Pancreas (tissue), 10 donors: ENCODE data around the gene CCP110. TPM values are rescaled to one million over a fixed set of nuclear protein-coding genes. Genes with fewer than 3 reads are reported as not detected.

Source experiments
- ATAC-seq, 4 donors: fragments of 200-7000 bp; cut with Tn5 transposase; one replicate each; pipeline versions ENCODE4 v1.8.0 to v1.9.1; 2020; ENCODE audit warnings: mild to moderate bottlenecking in 4 of 4, moderate library complexity in 4 of 4
- DNase-seq, 6 donors: peaks; one replicate each; pipeline ENCODE4 v3.0.0-alpha.2; 2020
- FAIRE-seq: peaks from 2 replicates; lab custom pipeline; 2012; peaks lifted over from hg19 to GRCh38; lab: Jason Lieb, UNC
- H3K27ac ChIP-seq, 4 donors: fragments of 200-600 bp; sonication (generic); 1 replicate in 3 of 4; 2 replicates in 1 of 4; pipeline versions ENCODE4 v1.5.0 to v1.8.0; 2020
- H3K27me3 ChIP-seq, 4 donors: fragments of 200-600 bp; one replicate each; pipeline ENCODE4 v1.8.0; 2021
- H3K36me3 ChIP-seq, 3 donors: fragments of 200-600 bp; sonication (generic) in 1 of 3; one replicate each; pipeline versions ENCODE4 v1.5.0 to v1.8.0; 2020 to 2021
- H3K4me1 ChIP-seq, 3 donors: fragments of 200-600 bp; one replicate each; pipeline ENCODE4 v1.8.0; 2021
- H3K4me3 ChIP-seq, 4 donors: fragments of 200-600 bp; sonication (generic) in 2 of 4; one replicate each; pipeline versions ENCODE4 v1.5.0 to v1.8.0; 2020 to 2021
- H3K9me3 ChIP-seq, 4 donors: fragments of 200-600 bp; one replicate each; pipeline ENCODE4 v1.8.0; 2021
- CTCF ChIP-seq, 4 donors: fragments of 200-600 bp; sonication (generic) in 3 of 4; IDR thresholded peaks; one replicate each; pipeline versions ENCODE4 v1.5.0 to v1.8.0; 2021; ENCODE audit warnings: antibody characterized with exemption in 4 of 4
- WGBS, 2 donors: extraction: QIAGEN DNeasy Blood & Tissue Kit; methylation state at CpG; one replicate each; pipeline ENCODE4 v1.1.7; 2013; 5-methylcytosine and 5-hydroxymethylcytosine counted together
- intact Hi-C, 3 donors: fragments of 100-400 bp; cut with DNase I; formaldehyde crosslinking; loops; one replicate each; pipeline versions ENCODE4 v1.11.1 to v1.14.2; 2022
- polyA plus RNA-seq, 2 donors: library from polyadenylated mRNA; stranded (reverse); fragments of 200-250 nt; gene quantifications; one replicate each; pipeline ENCODE4 v1.2.3, GENCODE V29; 2013
- total RNA-seq, 6 donors: library from RNA; stranded (reverse); fragmentation: NEBNext Ultra II Directional in 4 of 6; extraction: Animal tissue kit (Norgen Biotek cat#: 25700) in 4 of 6; gene quantifications; one replicate each; pipeline versions ENCODE4 v1.2.1 to v1.2.4, GENCODE V29; 2021 to 2023
- donor health status: healthy with polysubstance abuse.
- donor health status: DM: no; HTN: no; CAD: no; lungs with moderate emphysema.
- donor health status: DM: no; HTN: no; CAD: no.
- donor health status: control.
- donor health status: control.
- donor health status: Bipolar disorder and iron deficiency.
- donor health status: DM: yes; HTN: yes; CAD: no.
- donor health status: DM: no; HTN: no; CAD: no.
- donor health status: DM: no; HTN: no; CAD: no.
- donor health status: DM: yes; HTN: yes; CAD: no.

CCP110 gene
- total and polyA plus RNA-seq, 8 donors = 2.7 to 7.9 (median 5.1) TPM

GRCh38 chr16:19517424-19518089 is 6.2 kb upstream of the CCP110 start:
- Histone ChIP-seq H3K4me1 (peaks cover 11 to 39% (median 13%) of the 10 kb centered on the region in 3 donors), H3K4me3 (no peak overlapping the region), H3K36me3 (peaks cover 0 to 18% (median 7%) of the 10 kb centered on the region in 3 donors), H3K27ac (no peak overlapping the region), H3K9me3 (no peaks in the 10 kb centered on the region), H3K27me3 (no peaks in the 10 kb centered on the region)
- FAIRE-seq = no peak
- WGBS, 2 donors = 86% methylated on average over 8 of the region's 8 CpGs
- no peak for DNase-seq
- intact Hi-C loops = loop anchor here in 1 of 3 donors (10.0 kb wide), 1 partner anchor 423 kb away; no protein-coding TSS in a partner anchor
- TF ChIP-seq CTCF (IDR thresholded peaks at IDR 0.05) = no peak
- ATAC-seq = no peak

- H3K4me3 ChIP-seq = no peak overlapping the region
- TF ChIP-seq CTCF (IDR thresholded peaks at IDR 0.05) = no peak
- peaks cover 11 to 37% (median 13%) of the 10 kb centered on the region in 3 donors for H3K4me1 ChIP-seq
- H3K27me3 ChIP-seq = no peaks in the 10 kb centered on the region
- intact Hi-C loops = loop anchor here in 1 of 3 donors (10.0 kb wide), 1 partner anchor 424 kb away; no protein-coding TSS in a partner anchor
- ATAC-seq = no peak
- no peaks in the 10 kb centered on the region for H3K9me3 ChIP-seq
- H3K36me3 ChIP-seq = peaks cover 0 to 18% (median 7%) of the 10 kb centered on the region in 3 donors
- FAIRE-seq = no peak
- no peak overlapping the region for H3K27ac ChIP-seq
- WGBS, 2 donors = 67 to 80% methylated on average over 2 of the region's 2 CpGs
- DNase-seq = no peak
Measured at GRCh38 chr16:19518388-19518787, 5.4 kb upstream of the CCP110 start.

- 0 to 3% methylated on average over 8 of the region's 8 CpGs for WGBS, 2 donors
- H3K9me3 ChIP-seq = no peaks in the 10 kb centered on the region
- peaks cover 0 to 10% (median 4%) of the 10 kb centered on the region in 3 donors for H3K36me3 ChIP-seq
- H3K27me3 ChIP-seq = no peaks in the 10 kb centered on the region
- intact Hi-C loops = no loop called here
- DNase-seq (no peak), FAIRE-seq (no peak), ATAC-seq (peak in 1 of 4 donors; percentile 0)
- TF ChIP-seq CTCF (IDR thresholded peaks at IDR 0.05) = no peak
- peak overlapping the region; percentile 81 to 96 (median 89) for H3K27ac ChIP-seq
- H3K4me1 ChIP-seq = peaks cover 11 to 27% (median 13%) of the 10 kb centered on the region in 3 donors
- H3K4me3 ChIP-seq = peak overlapping the region; percentile 68 to 90 (median 84)
Measured at GRCh38 chr16:19520861-19521331, 2.8 kb upstream of the CCP110 start.

GRCh38 chr16:19521471-19522396 is 2.0 kb upstream of the CCP110 start, which contains the start of gene GDE1:
Gene GDE1 (minus strand): TSS chr16:19522098. CDS start chr16:19521964, 134 bp downstream.
- peak; percentile 90 to 97 (median 94) for DNase-seq
- Histone ChIP-seq H3K9me3 (no peaks in the 10 kb centered on the region), H3K27ac (peak within 1 kb of the TSS; percentile 81 to 96 (median 89)), H3K36me3 (peaks cover 0 to 2% (median 0%) of the 10 kb centered on the region in 3 donors), H3K27me3 (no peaks in the 10 kb centered on the region), H3K4me1 (peaks cover 11 to 27% (median 13%) of the 10 kb centered on the region in 3 donors), H3K4me3 (peak within 1 kb of the TSS; percentile 68 to 90 (median 84))
- ATAC-seq = peak; percentile 85 to 92 (median 88)
- FAIRE-seq = no peak
- TF ChIP-seq CTCF (IDR thresholded peaks at IDR 0.05) = no peak
- intact Hi-C loops = no loop called here
- 0% methylated on average over 58 to 62 of the region's 62 CpGs for WGBS, 2 donors
